GM12873 (cell line): ENCODE results near the gene C5AR2.

ENCODE experiments used
- CTCF ChIP-seq: IDR thresholded peaks from 2 replicates; pipeline ENCODE4 v1.5.1; 2012; ENCODE audit warnings: low read depth, mild to moderate bottlenecking, moderate library complexity, low read length, control low read depth; ENCODE audit not compliant: insufficient read depth; ENCODE audit errors: missing control alignments

C5AR2 gene

GRCh38 chr19:47391510-47392223 lies 59.7 kb downstream of the C5AR2 start:
- peak; percentile 93 for TF ChIP-seq CTCF
